CD4-positive, alpha-beta memory T cell (primary cell): ENCODE results near the gene NEK9. TPM values are rescaled to one million over a fixed set of nuclear protein-coding genes. Genes with fewer than 3 reads are reported as not detected.

Experiments used
- CTCF ChIA-PET: fragments of 350-600 bp; sonication (Branson Sonifier 250); formaldehyde crosslinking; loops from one replicate; lab custom pipeline; 2021; ENCODE audit warnings: inconsistent platforms; ENCODE audit not compliant: partially characterized antibody; lab: Charles Lee
- POLR2A ChIA-PET: fragments of 350-600 bp; sonication (Branson Sonifier 250); formaldehyde crosslinking; loops from one replicate; lab custom pipeline; 2021; ENCODE audit not compliant: partially characterized antibody; lab: Charles Lee
- DNase-seq, 5 donors: peaks; one replicate each; pipeline versions ENCODE4 v3.0.0 to v3.0.0-alpha.2; 2020 to 2022; ENCODE audit warnings: mixed read lengths in 1 of 5
- H3K27ac ChIP-seq: one replicate; pipeline ENCODE4 v1.7.0; 2013; ENCODE audit warnings: low read depth, low read length
- H3K27me3 ChIP-seq: 2 replicates; pipeline ENCODE4 v1.7.0; 2013; ENCODE audit warnings: mild to moderate bottlenecking, low read length, moderate library complexity; ENCODE audit not compliant: insufficient read depth
- H3K36me3 ChIP-seq: 2 replicates; pipeline ENCODE4 v1.7.0; 2013; ENCODE audit warnings: mild to moderate bottlenecking, low read length, moderate library complexity; ENCODE audit not compliant: insufficient read depth
- H3K4me1 ChIP-seq: 2 replicates; pipeline ENCODE4 v1.7.0; 2013; ENCODE audit warnings: mild to moderate bottlenecking, low read length, moderate library complexity; ENCODE audit not compliant: insufficient read depth
- H3K4me3 ChIP-seq, 2 donors: one replicate each; pipeline ENCODE4 v1.7.0; 2013; ENCODE audit warnings: low read length in 2 of 2, mild to moderate bottlenecking in 1 of 2
- H3K9me3 ChIP-seq, 2 donors: one replicate each; pipeline ENCODE4 v1.7.0; 2013; ENCODE audit warnings: low read length in 2 of 2, control low read depth in 1 of 2; ENCODE audit not compliant: control insufficient read depth in 1 of 2
- H3K27ac Mint-ChIP-seq, 7 donors: one replicate each; pipeline ENCODE4 v1.8.0; 2020 to 2021; ENCODE audit warnings: mixed read lengths in 7 of 7, mild to moderate bottlenecking in 6 of 7, inconsistent platforms in 3 of 7, moderate library complexity in 3 of 7
- H3K27me3 Mint-ChIP-seq, 2 donors: one replicate each; pipeline ENCODE4 v1.8.0; 2020 to 2021; ENCODE audit warnings: mixed read lengths in 2 of 2
- H3K36me3 Mint-ChIP-seq, 2 donors: one replicate each; pipeline ENCODE4 v1.8.0; 2020 to 2021; ENCODE audit warnings: mixed read lengths in 2 of 2, inconsistent platforms in 1 of 2, mild to moderate bottlenecking in 1 of 2
- H3K4me1 Mint-ChIP-seq, 4 donors: one replicate each; pipeline ENCODE4 v1.8.0; 2020 to 2021; ENCODE audit warnings: mixed read lengths in 4 of 4, mild to moderate bottlenecking in 1 of 4
- H3K4me3 Mint-ChIP-seq, 8 donors: one replicate each; pipeline ENCODE4 v1.8.0; 2020 to 2021; ENCODE audit warnings: mixed read lengths in 8 of 8, mild to moderate bottlenecking in 7 of 8, moderate library complexity in 6 of 8, inconsistent platforms in 3 of 8
- H3K9me3 Mint-ChIP-seq, 8 donors: one replicate each; pipeline ENCODE4 v1.8.0; 2020 to 2021; ENCODE audit warnings: mixed read lengths in 8 of 8, mild to moderate bottlenecking in 5 of 8, inconsistent platforms in 3 of 8, moderate library complexity in 1 of 8
- intact Hi-C: fragments of 100-400 bp; cut with micrococcal nuclease; formaldehyde crosslinking; loops from one replicate; pipeline ENCODE4 v1.15.1; 2023
- polyA plus RNA-seq, 2 donors: library from polyadenylated mRNA; unstranded; fragments of 300-500 nt; fragmentation: Illumina TruSeq; gene quantifications; one replicate each; pipeline ENCODE4 v1.2.3, GENCODE V29; 2021
- total RNA-seq, 2 experiments: library from RNA; stranded (reverse); gene quantifications; one replicate each; pipeline ENCODE4 v1.2.3, GENCODE V29; 2021

Gene NEK9
- total and polyA plus RNA-seq, 4 experiments from 2014 or later, result 9.8 to 133 (median 74.6) TPM

- H3K4me1 Mint-ChIP-seq, result no peaks in the 10 kb centered on the region
- H3K4me3 Mint-ChIP-seq, result no peak overlapping the region
- intact Hi-C loops, result no loop called here
- H3K27me3 Mint-ChIP-seq, result no peaks in the 10 kb centered on the region
- Histone ChIP-seq H3K4me1 (no peaks in the 10 kb centered on the region), H3K27ac (no peak overlapping the region), H3K4me3 (no peak overlapping the region), H3K36me3 (peaks cover 26% of the 10 kb centered on the region), H3K9me3 (no peaks in the 10 kb centered on the region), H3K27me3 (no peaks in the 10 kb centered on the region)
- ChIA-PET CTCF (no interaction called here), POLR2A (no interaction called here)
- H3K27ac Mint-ChIP-seq, result peak overlapping the region in 1 of 7 donors; percentile 65
- no peaks in the 10 kb centered on the region for H3K9me3 Mint-ChIP-seq
- peaks cover 37 to 48% of the 10 kb centered on the region in 2 donors for H3K36me3 Mint-ChIP-seq
- no peak for DNase-seq
Observed at GRCh38 chr14:75081660-75082229, 45.1 kb downstream of the NEK9 start.

DNA sequence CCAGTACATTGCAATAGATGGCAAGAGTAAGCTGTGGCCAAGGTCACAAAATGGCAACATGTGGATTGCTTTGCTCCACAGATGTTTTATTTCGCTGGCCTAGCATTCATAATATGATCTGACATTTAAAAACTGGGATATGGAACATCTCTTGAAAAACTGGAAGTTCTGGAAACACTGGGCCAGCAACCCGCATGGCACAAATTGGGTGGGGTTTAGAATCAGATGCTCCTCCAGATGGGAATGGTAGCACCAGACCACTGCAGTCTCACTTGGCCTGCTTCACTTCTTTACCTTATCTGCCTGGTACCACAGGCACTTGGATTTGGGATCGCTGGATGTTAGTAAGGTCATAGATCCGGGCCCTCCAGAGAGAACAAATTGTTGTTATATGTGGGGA, 47.3 kb downstream of the NEK9 start:
- Histone ChIP-seq H3K27ac (no peak overlapping the region), H3K36me3 (peaks cover 16% of the 10 kb centered on the region), H3K27me3 (no peaks in the 10 kb centered on the region), H3K9me3 (no peaks in the 10 kb centered on the region), H3K4me3 (no peak overlapping the region), H3K4me1 (no peaks in the 10 kb centered on the region)
- H3K36me3 Mint-ChIP-seq, result peaks cover 21 to 31% of the 10 kb centered on the region in 2 donors
- no peak overlapping the region for H3K4me3 Mint-ChIP-seq
- no peaks in the 10 kb centered on the region for H3K27me3 Mint-ChIP-seq
- ChIA-PET POLR2A (interaction anchor here (2.4 kb wide), 1 partner anchor 10 kb away, joined by 8 read pairs; the partner anchor contains the start of gene ZC2HC1C), CTCF (interaction anchor here (0.7 to 1.4 kb wide), 4 partner anchors 9 to 218 kb away, joined by 3 to 4 read pairs (median 3); no protein-coding TSS in a partner anchor)
- H3K9me3 Mint-ChIP-seq, result no peaks in the 10 kb centered on the region
- H3K27ac Mint-ChIP-seq, result no peak overlapping the region
- peaks cover 0 to 1% (median 0%) of the 10 kb centered on the region in 4 donors for H3K4me1 Mint-ChIP-seq
- no peak for DNase-seq
- intact Hi-C loops, result no loop called here

DNA sequence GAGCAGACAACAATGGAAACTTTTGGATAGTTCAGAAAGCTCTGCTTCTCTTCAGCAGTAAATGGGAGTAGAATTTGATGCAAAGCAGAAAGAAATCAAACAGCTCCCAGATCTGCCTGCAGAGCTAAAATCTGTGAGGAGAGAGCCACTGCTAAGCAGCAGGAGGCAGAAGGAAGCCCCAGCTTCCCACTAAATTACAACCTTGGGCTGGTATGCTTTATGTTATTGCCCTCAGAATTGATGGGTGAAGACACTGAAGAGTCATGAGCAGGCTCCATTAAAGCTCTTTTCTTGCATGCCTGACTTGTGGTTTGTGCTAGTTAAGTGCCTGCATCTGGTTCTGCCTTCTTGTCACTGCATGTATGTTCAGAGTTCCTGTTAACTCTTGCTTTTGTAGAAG, 49.1 kb downstream of the NEK9 start:
- no peak for DNase-seq
- Mint-ChIP-seq H3K4me3 (no peak overlapping the region), H3K4me1 (peaks cover 0 to 1% (median 0%) of the 10 kb centered on the region in 4 donors), H3K9me3 (no peaks in the 10 kb centered on the region), H3K27ac (peak overlapping the region in 1 of 7 donors; percentile 37), H3K36me3 (peaks cover 6 to 15% of the 10 kb centered on the region in 2 donors), H3K27me3 (no peaks in the 10 kb centered on the region)
- no peak overlapping the region for H3K27ac ChIP-seq
- ChIA-PET CTCF (interaction anchor here (1.2 kb wide), 1 partner anchor 15 kb away, joined by 3 read pairs; no protein-coding TSS in a partner anchor), POLR2A (interaction anchor here (1.1 to 2.4 kb wide), 2 partner anchors 8 to 14 kb away, joined by 3 to 8 read pairs; partner anchors contain the start of genes ACYP1 and ZC2HC1C)
- H3K4me1 ChIP-seq, result no peaks in the 10 kb centered on the region
- no peaks in the 10 kb centered on the region for H3K27me3 ChIP-seq
- no peaks in the 10 kb centered on the region for H3K9me3 ChIP-seq
- H3K36me3 ChIP-seq, result peaks cover under 1% of the 10 kb centered on the region
- H3K4me3 ChIP-seq, result no peak overlapping the region
- intact Hi-C loops, result no loop called here

- Mint-ChIP-seq H3K36me3 (no peaks in the 10 kb centered on the region), H3K27me3 (no peaks in the 10 kb centered on the region), H3K4me1 (peaks cover 0 to 8% (median 1%) of the 10 kb centered on the region in 4 donors), H3K27ac (no peak overlapping the region), H3K9me3 (no peaks in the 10 kb centered on the region), H3K4me3 (peak overlapping the region in 5 of 8 donors; percentile 21 to 75 (median 32))
- no peaks in the 10 kb centered on the region for H3K27me3 ChIP-seq
- no peaks in the 10 kb centered on the region for H3K36me3 ChIP-seq
- ChIA-PET POLR2A (interaction anchor here (0.5 to 3.1 kb wide), 7 partner anchors 8 to 70 kb away, joined by 3 to 16 read pairs (median 4); partner anchors contain the start of gene EIF2B2), CTCF (interaction anchor here (1.2 to 2.5 kb wide), 3 partner anchors 18 to 210 kb away, joined by 4 to 10 read pairs (median 8); no protein-coding TSS in a partner anchor)
- intact Hi-C loops, result no loop called here
- H3K9me3 ChIP-seq, result no peaks in the 10 kb centered on the region
- DNase-seq, result no peak
- no peak overlapping the region for H3K4me3 ChIP-seq
- H3K27ac ChIP-seq, result no peak overlapping the region
- peaks cover 13% of the 10 kb centered on the region for H3K4me1 ChIP-seq
Observed at GRCh38 chr14:75070383-75070782, 56.5 kb downstream of the NEK9 start.

GRCh38 chr14:75069811-75070145, 57.1 kb downstream of the NEK9 start:
- peak overlapping the region; percentile 32 for H3K27ac ChIP-seq
- Mint-ChIP-seq H3K27me3 (no peaks in the 10 kb centered on the region), H3K27ac (peak overlapping the region in 6 of 7 donors; percentile 18 to 89 (median 74)), H3K4me3 (peak overlapping the region in 5 of 8 donors; percentile 54 to 75 (median 73)), H3K4me1 (peaks cover under 1 to 8% (median 3%) of the 10 kb centered on the region in 4 donors), H3K9me3 (no peaks in the 10 kb centered on the region), H3K36me3 (no peaks in the 10 kb centered on the region)
- DNase-seq, result no peak
- H3K9me3 ChIP-seq, result no peaks in the 10 kb centered on the region
- H3K27me3 ChIP-seq, result no peaks in the 10 kb centered on the region
- peak overlapping the region in 1 of 2 donors; percentile 58 for H3K4me3 ChIP-seq
- intact Hi-C loops, result loop anchor here (1.0 kb wide), 1 partner anchor 67 kb away; the partner anchor contains the start of gene EIF2B2
- H3K4me1 ChIP-seq, result peaks cover 13% of the 10 kb centered on the region
- H3K36me3 ChIP-seq, result no peaks in the 10 kb centered on the region
- CTCF ChIA-PET, result interaction anchor here (0.8 to 2.5 kb wide), 2 partner anchors 122 to 209 kb away, joined by 3 to 8 read pairs; no protein-coding TSS in a partner anchor
- POLR2A ChIA-PET, result interaction anchor here (0.6 to 3.1 kb wide), 10 partner anchors 9 to 160 kb away, joined by 3 to 16 read pairs (median 4); partner anchors contain the start of genes EIF2B2, MLH3 and NEK9

- Histone ChIP-seq H3K36me3 (no peaks in the 10 kb centered on the region), H3K4me3 (peak within 1 kb of the TSS in 1 of 2 donors; percentile 58), H3K9me3 (no peaks in the 10 kb centered on the region), H3K27ac (peak within 1 kb of the TSS; percentile 32), H3K4me1 (peaks cover 14% of the 10 kb centered on the region), H3K27me3 (no peaks in the 10 kb centered on the region)
- intact Hi-C loops, result loop anchor here (1.0 kb wide), 1 partner anchor 67 kb away; the partner anchor contains the start of gene EIF2B2
- H3K9me3 Mint-ChIP-seq, result no peaks in the 10 kb centered on the region
- no peaks in the 10 kb centered on the region for H3K36me3 Mint-ChIP-seq
- CTCF ChIA-PET, result interaction anchor here (0.8 kb wide), 1 partner anchor 122 kb away, joined by 3 read pairs; no protein-coding TSS in a partner anchor
- H3K4me3 Mint-ChIP-seq, result peak within 1 kb of the TSS in 6 of 8 donors; percentile 22 to 75 (median 71)
- peak; percentile 37 to 51 (median 41) for DNase-seq
- peak within 1 kb of the TSS in 6 of 7 donors; percentile 18 to 89 (median 74) for H3K27ac Mint-ChIP-seq
- peaks cover 3 to 9% (median 6%) of the 10 kb centered on the region in 4 donors for H3K4me1 Mint-ChIP-seq
- H3K27me3 Mint-ChIP-seq, result no peaks in the 10 kb centered on the region
- POLR2A ChIA-PET, result interaction anchor here (0.6 to 3.1 kb wide), 9 partner anchors 9 to 160 kb away, joined by 3 to 16 read pairs (median 5); partner anchors contain the start of genes EIF2B2, MLH3 and NEK9
Observed at GRCh38 chr14:75069121-75069810, 57.6 kb downstream of the NEK9 start, which contains the start of gene ZC2HC1C. Gene ZC2HC1C (plus strand): TSS chr14:75069641. CDS start chr14:75070574, 933 bp downstream.
